Keratinocyte (primary cell): ENCODE measurements around the gene RAP1GAP. TPM values are rescaled to one million over a fixed set of nuclear protein-coding genes. Genes with fewer than 3 reads are reported as not detected.

ENCODE experiments used
- DNase-seq: peaks from one replicate; pipeline ENCODE4 v3.0.0-alpha.2; 2011; ENCODE audit warnings: low read depth, missing footprints, low spot score
- FAIRE-seq: peaks from 2 replicates; lab custom pipeline; 2011; peaks lifted over from hg19 to GRCh38; lab: Jason Lieb, UNC
- H2AFZ ChIP-seq: 2 replicates; pipeline ENCODE4 v1.6.0; 2012; ENCODE audit warnings: low read length, control low read depth, inconsistent platforms; ENCODE audit not compliant: control insufficient read depth
- H3K27ac ChIP-seq: 2 replicates; pipeline ENCODE4 v1.5.1; 2011; ENCODE audit warnings: low read length; ENCODE audit not compliant: control insufficient read depth, insufficient read depth
- H3K27me3 ChIP-seq: 3 replicates; pipeline ENCODE4 v1.6.0; 2011; ENCODE audit warnings: low read length; ENCODE audit not compliant: control insufficient read depth, insufficient read depth; ENCODE audit errors: extremely low read depth
- H3K36me3 ChIP-seq, 2 experiments: 2 replicates in 1 of 2; 3 replicates in 1 of 2; pipeline ENCODE4 v1.5.1; 2011; ENCODE audit warnings: low read length in 2 of 2, mild to moderate bottlenecking in 1 of 2; ENCODE audit not compliant: control insufficient read depth in 2 of 2, insufficient read depth in 2 of 2; ENCODE audit errors: extremely low read depth in 1 of 2
- H3K4me1 ChIP-seq: 3 replicates; pipeline ENCODE4 v1.5.1; 2011; ENCODE audit warnings: low read length; ENCODE audit not compliant: control insufficient read depth, insufficient read depth; ENCODE audit errors: extremely low read depth
- H3K4me2 ChIP-seq: 3 replicates; pipeline ENCODE4 v1.6.0; 2011; ENCODE audit warnings: low read depth, low read length; ENCODE audit not compliant: control insufficient read depth, insufficient read depth; ENCODE audit errors: extremely low read depth
- H3K4me3 ChIP-seq, 3 experiments: fragments of 200-600 bp in 1 of 3; sonication (generic) in 1 of 3; 2 replicates in 2 of 3; 3 replicates in 1 of 3; pipeline ENCODE4 v1.5.1; 2011 to 2016; ENCODE audit warnings: low read length in 3 of 3, mild to moderate bottlenecking in 3 of 3, control low read depth in 2 of 3, inconsistent platforms in 1 of 3, low read depth in 1 of 3, mixed read lengths in 1 of 3, mixed run types in 1 of 3, moderate library complexity in 1 of 3; ENCODE audit not compliant: control insufficient read depth in 2 of 3, insufficient read depth in 2 of 3; ENCODE audit errors: extremely low read depth in 1 of 3
- H3K79me2 ChIP-seq: 2 replicates; pipeline ENCODE4 v1.6.0; 2012; ENCODE audit warnings: low read length; ENCODE audit not compliant: control insufficient read depth, insufficient read depth
- H3K9ac ChIP-seq: 3 replicates; pipeline ENCODE4 v1.6.0; 2011; ENCODE audit warnings: low read length; ENCODE audit not compliant: control insufficient read depth, insufficient read depth; ENCODE audit errors: extremely low read depth
- H3K9me1 ChIP-seq: 3 replicates; pipeline ENCODE4 v1.6.0; 2011; ENCODE audit warnings: low read length; ENCODE audit not compliant: control insufficient read depth, insufficient read depth; ENCODE audit errors: extremely low read depth
- H3K9me3 ChIP-seq: 2 replicates; pipeline ENCODE4 v1.5.1; 2012; ENCODE audit warnings: low read depth, low read length; ENCODE audit not compliant: control insufficient read depth
- H4K20me1 ChIP-seq: 3 replicates; pipeline ENCODE4 v1.6.0; 2011; ENCODE audit warnings: low read length; ENCODE audit not compliant: control insufficient read depth, insufficient read depth; ENCODE audit errors: extremely low read depth
- CTCF ChIP-seq, 3 experiments: IDR thresholded peaks in 1 of 3; conservative IDR thresholded peaks in 1 of 3; optimal IDR thresholded peaks in 1 of 3; 2 replicates in 2 of 3; 3 replicates in 1 of 3; pipeline versions ENCODE3 to v1.5.1; 2011; ENCODE audit warnings: low read length in 3 of 3, mild to moderate bottlenecking in 3 of 3, moderate library complexity in 2 of 3, control low read depth in 1 of 3, inconsistent platforms in 1 of 3; ENCODE audit not compliant: insufficient read depth in 2 of 3; ENCODE audit errors: extremely low read depth in 1 of 3
- EZH2 ChIP-seq: IDR thresholded peaks from one replicate; pipeline ENCODE4 v1.6.1; 2012; ENCODE audit warnings: inconsistent platforms, mild to moderate bottlenecking, low read length, moderate library complexity
- dilution Hi-C: fragments of 300-500 bp; cut with MboI; formaldehyde crosslinking; loops from one replicate; pipeline ENCODE4 v1.7.0; 2020; ENCODE audit warnings: low sequenced_read_pairs; ENCODE audit not compliant: extremely low pct_ligation_motif_present
- polyA plus RNA-seq, 5 experiments: library from polyadenylated mRNA; depleted of rRNA in 3 of 5; stranded (reverse) in 3 of 5; stranded (forward) in 1 of 5; unstranded in 1 of 5; fragments of >200 nt; gene quantifications; 1 replicate in 1 of 5; 2 replicates in 3 of 5; 3 replicates in 1 of 5; pipeline versions ENCODE4 v1.2.1 to v1.2.3, GENCODE V29; 2011 to 2012; ENCODE audit warnings: missing spikeins in 2 of 5, low read depth in 1 of 5, low replicate concordance in 1 of 5

Gene RAP1GAP
- polyA plus RNA-seq, 1 donor (not counting 4 experiments of a cell fraction or from before 2014, with no cell fraction given): 1.1 TPM

GRCh38 chr1:21620496-21620895, 48.7 kb downstream of the RAP1GAP start:
- H3K9ac ChIP-seq: no peak overlapping the region
- H3K4me1 ChIP-seq: peaks cover 13% of the 10 kb centered on the region
- no peaks in the 10 kb centered on the region for H3K79me2 ChIP-seq
- DNase-seq: no peak
- dilution Hi-C loops: no loop called here
- H3K9me3 ChIP-seq: no peaks in the 10 kb centered on the region
- H3K9me1 ChIP-seq: no peaks in the 10 kb centered on the region
- H3K27me3 ChIP-seq: peaks cover 30% of the 10 kb centered on the region
- FAIRE-seq: no peak
- no peak overlapping the region for H3K4me2 ChIP-seq
- H3K4me3 ChIP-seq: no peak overlapping the region
- no peaks in the 10 kb centered on the region for H3K36me3 ChIP-seq
- no peak overlapping the region for H3K27ac ChIP-seq
- TF ChIP-seq EZH2 (no peak), CTCF (optimal IDR thresholded peaks at IDR 0.05 in 1 of 3, IDR thresholded peaks at IDR 0.05 in 1 of 3, conservative IDR thresholded peaks at IDR 0.05 in 1 of 3; ENCODE audit: extremely low read depth in 1 of 3, insufficient read depth in 2 of 3, low read length in 3 of 3) (no peak)
- no peak overlapping the region for H2AFZ ChIP-seq
- H4K20me1 ChIP-seq: no peaks in the 10 kb centered on the region

DNA sequence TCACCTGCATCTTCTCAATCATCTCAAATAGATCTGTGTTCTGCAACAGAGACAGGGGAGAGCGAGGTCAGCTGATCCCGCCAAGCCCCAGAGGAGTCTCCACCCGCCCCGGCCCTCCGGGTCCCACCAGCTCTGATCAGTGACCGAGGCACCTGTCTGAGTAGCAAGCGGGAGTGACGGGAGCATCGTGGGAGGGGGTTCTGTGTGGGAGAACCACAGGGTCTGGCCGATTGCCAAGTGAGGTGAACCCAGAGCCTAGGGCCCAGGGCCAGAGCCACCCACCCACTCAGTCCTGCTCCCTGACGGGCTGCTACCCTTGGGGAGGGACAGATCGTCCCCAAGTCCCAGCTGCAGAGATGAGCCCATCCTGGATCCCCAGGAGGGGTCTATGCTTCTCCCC, 49.1 kb downstream of the RAP1GAP start:
- Histone ChIP-seq H3K27me3 (peaks cover 30% of the 10 kb centered on the region), H4K20me1 (no peaks in the 10 kb centered on the region), H3K9me3 (no peaks in the 10 kb centered on the region), H2AFZ (no peak overlapping the region), H3K27ac (no peak overlapping the region), H3K36me3 (no peaks in the 10 kb centered on the region), H3K9me1 (no peaks in the 10 kb centered on the region), H3K4me1 (peaks cover 16% of the 10 kb centered on the region), H3K79me2 (no peaks in the 10 kb centered on the region), H3K4me2 (no peak overlapping the region), H3K9ac (no peak overlapping the region), H3K4me3 (no peak overlapping the region)
- FAIRE-seq: no peak
- TF ChIP-seq EZH2 (no peak), CTCF (optimal IDR thresholded peaks at IDR 0.05 in 1 of 3, IDR thresholded peaks at IDR 0.05 in 1 of 3, conservative IDR thresholded peaks at IDR 0.05 in 1 of 3; ENCODE audit: extremely low read depth in 1 of 3, insufficient read depth in 2 of 3, low read length in 3 of 3) (no peak)
- dilution Hi-C loops: no loop called here
- DNase-seq: no peak
